Esophagus squamous epithelium (tissue), 5 donors: ENCODE measurements around the gene C8G. TPM values are rescaled to one million over a fixed set of nuclear protein-coding genes. Genes with fewer than 3 reads are reported as not detected.

Source experiments
- DNase-seq: peaks from one replicate; lab custom pipeline; 2025; lab: John Stamatoyannopoulos, UW
- H3K27ac ChIP-seq, 4 donors: fragments of 200-600 bp; sonication (generic); one replicate each; pipeline ENCODE4 v1.5.1; 2016 to 2019; ENCODE audit warnings: mild to moderate bottlenecking in 1 of 4
- H3K27me3 ChIP-seq, 4 donors: fragments of 200-600 bp; sonication (generic); 1 replicate in 3 of 4; 2 replicates in 1 of 4; pipeline versions ENCODE4 v1.5.1 to v1.6.0; 2017 to 2021; ENCODE audit warnings: antibody characterized with exemption in 1 of 4
- H3K36me3 ChIP-seq, 3 donors: fragments of 200-600 bp; sonication (generic); one replicate each; pipeline ENCODE4 v1.5.1; 2016 to 2019
- H3K4me1 ChIP-seq, 3 donors: fragments of 200-600 bp; sonication (generic); one replicate each; pipeline ENCODE4 v1.5.1; 2017 to 2019
- H3K4me3 ChIP-seq, 4 donors: fragments of 200-600 bp; sonication (generic); 1 replicate in 3 of 4; 2 replicates in 1 of 4; pipeline ENCODE4 v1.5.1; 2016 to 2019; ENCODE audit warnings: mild to moderate bottlenecking in 2 of 4, moderate library complexity in 1 of 4
- H3K9me3 ChIP-seq, 3 donors: fragments of 200-600 bp; sonication (generic); one replicate each; pipeline ENCODE4 v1.5.1; 2016 to 2019
- POLR2A ChIP-seq, 4 donors: fragments of 450-650 bp; IDR thresholded peaks; one replicate each; pipeline ENCODE4 v1.6.1; 2017; ENCODE audit warnings: antibody characterized with exemption in 4 of 4, mild to moderate bottlenecking in 4 of 4, moderate library complexity in 3 of 4
- WGBS, 2 donors: methylation state at CpG; one replicate each; pipeline ENCODE4 v1.1.5; 2018; 5-methylcytosine and 5-hydroxymethylcytosine counted together
- intact Hi-C: fragments of 100-400 bp; cut with DNase I; formaldehyde crosslinking; loops from one replicate; pipeline ENCODE4 v1.15.0; 2022
- total RNA-seq, 4 donors: library from RNA; depleted of rRNA; stranded (reverse); fragments of >200 nt; gene quantifications; one replicate each; pipeline ENCODE4 v1.1.0, GENCODE V29; 2016
- TF ChIP-seq, protein P1 (sequence below), 6 experiments: fragments of 450-650 bp in 4 of 6; fragments of 200-600 bp in 2 of 6; sonication (generic) in 2 of 6; IDR thresholded peaks; one replicate each; pipeline ENCODE4 v1.5.1; 2016 to 2019; ENCODE audit warnings: antibody characterized with exemption in 6 of 6, mild to moderate bottlenecking in 4 of 6, moderate library complexity in 4 of 6
- donor health status: DM: yes; HTN: yes; CAD: no.

Gene C8G
- total RNA-seq, 4 donors from 2014 or later: 1.6 TPM; not detected in 3

GRCh38 chr9:136994180-136994887 is 49.3 kb downstream of the C8G start:
- DNase-seq: no peak
- no peak for TF ChIP-seq POLR2A (IDR thresholded peaks at IDR 0.05)
- TF ChIP-seq, protein P1, sequence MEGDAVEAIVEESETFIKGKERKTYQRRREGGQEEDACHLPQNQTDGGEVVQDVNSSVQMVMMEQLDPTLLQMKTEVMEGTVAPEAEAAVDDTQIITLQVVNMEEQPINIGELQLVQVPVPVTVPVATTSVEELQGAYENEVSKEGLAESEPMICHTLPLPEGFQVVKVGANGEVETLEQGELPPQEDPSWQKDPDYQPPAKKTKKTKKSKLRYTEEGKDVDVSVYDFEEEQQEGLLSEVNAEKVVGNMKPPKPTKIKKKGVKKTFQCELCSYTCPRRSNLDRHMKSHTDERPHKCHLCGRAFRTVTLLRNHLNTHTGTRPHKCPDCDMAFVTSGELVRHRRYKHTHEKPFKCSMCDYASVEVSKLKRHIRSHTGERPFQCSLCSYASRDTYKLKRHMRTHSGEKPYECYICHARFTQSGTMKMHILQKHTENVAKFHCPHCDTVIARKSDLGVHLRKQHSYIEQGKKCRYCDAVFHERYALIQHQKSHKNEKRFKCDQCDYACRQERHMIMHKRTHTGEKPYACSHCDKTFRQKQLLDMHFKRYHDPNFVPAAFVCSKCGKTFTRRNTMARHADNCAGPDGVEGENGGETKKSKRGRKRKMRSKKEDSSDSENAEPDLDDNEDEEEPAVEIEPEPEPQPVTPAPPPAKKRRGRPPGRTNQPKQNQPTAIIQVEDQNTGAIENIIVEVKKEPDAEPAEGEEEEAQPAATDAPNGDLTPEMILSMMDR (IDR thresholded peaks at IDR 0.05): no peak
- peak overlapping the region; percentile 49 to 92 (median 80) for H3K27ac ChIP-seq

DNA sequence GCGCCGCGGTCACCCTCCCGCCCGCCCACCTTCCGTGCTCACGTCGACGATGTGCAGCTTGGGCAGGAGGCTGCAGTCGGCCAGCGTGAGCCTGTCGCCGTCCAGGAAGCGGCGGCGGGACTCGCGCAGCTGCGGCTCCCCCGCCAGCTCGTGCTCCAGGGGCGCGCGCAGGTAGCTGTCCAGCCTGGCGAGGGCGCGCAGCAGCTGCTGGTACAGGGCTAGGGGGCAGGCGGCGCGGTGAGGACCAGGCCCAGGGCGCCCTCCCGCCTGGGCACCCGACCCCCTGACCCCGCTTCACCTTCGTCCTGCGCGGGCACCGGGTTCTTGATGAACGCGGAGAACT is 49.8 kb downstream of the C8G start:
- WGBS, 2 donors: no CpG with 5 or more reads among the region's 40 CpGs
- peak overlapping the region in 3 of 4 donors; percentile 77 to 92 (median 83) for H3K27ac ChIP-seq
- no peak for DNase-seq

More at GRCh38 chr9:136994180-136994887, 49.3 kb downstream of the C8G start:
- peaks cover 0 to 4% (median 0%) of the 10 kb centered on the region in 3 donors for H3K9me3 ChIP-seq
- H3K4me3 ChIP-seq: peak overlapping the region; percentile 31 to 75 (median 50)
- intact Hi-C loops: no loop called here
- peaks cover 0 to 16% (median 0%) of the 10 kb centered on the region in 3 donors for H3K36me3 ChIP-seq
- 60% methylated on average over 2 of the region's 54 CpGs; no CpG with 5 or more reads in 1 of the 2 donors for WGBS, 2 donors
- peaks cover 0 to 29% (median 0%) of the 10 kb centered on the region in 4 donors for H3K27me3 ChIP-seq
- H3K4me1 ChIP-seq: peaks cover 51 to 78% (median 55%) of the 10 kb centered on the region in 3 donors

DNA sequence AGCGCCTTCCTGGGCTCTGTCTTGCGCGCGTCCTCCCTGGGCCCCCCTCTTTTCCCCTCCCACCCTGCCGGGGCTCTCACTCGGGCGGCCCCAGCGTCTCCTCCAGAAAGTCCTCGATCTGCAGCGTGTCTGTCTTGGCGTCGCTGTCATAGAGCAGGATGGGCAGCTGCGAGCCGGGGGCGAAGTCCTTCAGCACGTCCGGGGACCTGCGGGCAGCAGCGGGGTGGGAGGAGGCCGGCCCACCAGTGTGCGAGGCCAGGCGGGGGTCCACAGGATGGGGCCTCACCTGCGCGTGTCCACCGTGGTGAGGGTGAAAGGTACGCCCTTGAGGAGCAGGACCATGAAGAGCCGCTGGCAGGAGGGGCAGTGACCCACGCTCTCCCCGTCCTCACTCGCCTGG is 50.3 kb downstream of the C8G start:
- intact Hi-C loops: no loop called here
- 16 to 40% methylated on average over 5 to 8 of the region's 30 CpGs for WGBS, 2 donors
- peaks cover 0 to 4% (median 0%) of the 10 kb centered on the region in 3 donors for H3K9me3 ChIP-seq
- peaks cover 0 to 29% (median 0%) of the 10 kb centered on the region in 4 donors for H3K27me3 ChIP-seq
- H3K36me3 ChIP-seq: peaks cover 0 to 16% (median 0%) of the 10 kb centered on the region in 3 donors
- no peak for DNase-seq
- peak overlapping the region; percentile 66 to 92 (median 80) for H3K27ac ChIP-seq
- TF ChIP-seq POLR2A (IDR thresholded peaks at IDR 0.05): no peak
- TF ChIP-seq, protein P1 (IDR thresholded peaks at IDR 0.05): no peak
- H3K4me3 ChIP-seq: peak overlapping the region; percentile 31 to 75 (median 50)
- peaks cover 51 to 88% (median 55%) of the 10 kb centered on the region in 3 donors for H3K4me1 ChIP-seq

More for the DNA sequence above, 49.8 kb downstream of the C8G start:
- Histone ChIP-seq H3K36me3 (peaks cover 0 to 16% (median 0%) of the 10 kb centered on the region in 3 donors), H3K4me1 (peaks cover 51 to 83% (median 55%) of the 10 kb centered on the region in 3 donors), H3K9me3 (peaks cover 0 to 4% (median 0%) of the 10 kb centered on the region in 3 donors), H3K27me3 (peaks cover 0 to 29% (median 0%) of the 10 kb centered on the region in 4 donors), H3K4me3 (peak overlapping the region; percentile 31 to 75 (median 50))
- no peak for TF ChIP-seq POLR2A (IDR thresholded peaks at IDR 0.05)
- TF ChIP-seq, protein P1 (IDR thresholded peaks at IDR 0.05): no peak
- intact Hi-C loops: no loop called here

GRCh38 chr9:136995772-136996311 is 50.8 kb downstream of the C8G start:
- H3K9me3 ChIP-seq: peaks cover 0 to 2% (median 0%) of the 10 kb centered on the region in 3 donors
- intact Hi-C loops: no loop called here
- peak overlapping the region; percentile 31 to 75 (median 50) for H3K4me3 ChIP-seq
- peak overlapping the region; percentile 66 to 92 (median 80) for H3K27ac ChIP-seq
- no peak for DNase-seq
- H3K36me3 ChIP-seq: peaks cover 0 to 16% (median 0%) of the 10 kb centered on the region in 3 donors
- TF ChIP-seq, protein P1 (IDR thresholded peaks at IDR 0.05): no peak
- no peak for TF ChIP-seq POLR2A (IDR thresholded peaks at IDR 0.05)
- peaks cover 0 to 29% (median 0%) of the 10 kb centered on the region in 4 donors for H3K27me3 ChIP-seq
- H3K4me1 ChIP-seq: peaks cover 51 to 91% (median 55%) of the 10 kb centered on the region in 3 donors
- WGBS, 2 donors: 8 to 17% methylated on average over 2 to 7 of the region's 12 CpGs

Other genes with a start within 250 kb of the C8G start
- gene DIPK1B, start 232.7 kb upstream of the C8G start, total RNA-seq: 1 to 10 TPM in 3 of 4 donors, under 1 TPM in 1; 0.48 to 6.3 (median 1.1) TPM
- gene LCN10, start 202.3 kb upstream of the C8G start, total RNA-seq: 1 to 10 TPM in 3 of 4 donors, under 1 TPM in 1; 0.64 to 3.8 (median 2.2) TPM
- 1 to 10 TPM in 2 of 4 donors, under 1 TPM in 1, not detected in 1; 0.82 to 6.7 (median 2.5) TPM for gene LCN6, start 196.7 kb upstream of the C8G start, total RNA-seq
- not detected for gene LCN8, start 187.0 kb upstream of the C8G start, total RNA-seq
- gene LCN15, start 180.7 kb upstream of the C8G start, total RNA-seq: not detected
- 100 to 1,000 TPM; 109 to 129 (median 123) TPM for gene TMEM141, start 153.9 kb upstream of the C8G start, total RNA-seq
- 1 to 10 TPM in 1 of 4 donors, not detected in 3; 2.1 TPM for gene CCDC183, start 148.9 kb upstream of the C8G start, total RNA-seq
- gene RABL6, start 137.3 kb upstream of the C8G start, total RNA-seq: 10 to 100 TPM; 54.9 to 70.7 (median 61.5) TPM
- gene AJM1, start 102.8 kb upstream of the C8G start, total RNA-seq: 1 to 10 TPM in 2 of 4 donors, under 1 TPM in 2; 0.32 to 2.3 (median 1.0) TPM
- gene PHPT1, start 95.8 kb upstream of the C8G start, total RNA-seq: 10 to 100 TPM; 21.9 to 53.2 (median 42.2) TPM
- 1 to 10 TPM; 1.8 to 2.9 (median 2.7) TPM for gene MAMDC4, start 92.9 kb upstream of the C8G start, total RNA-seq
- 100 to 1,000 TPM; 326 to 456 (median 356) TPM for gene EDF1, start 78.9 kb upstream of the C8G start, total RNA-seq
- 10 to 100 TPM in 3 of 4 donors, 1 to 10 TPM in 1; 8.0 to 20.9 (median 13.2) TPM for gene TRAF2, start 58.7 kb upstream of the C8G start, total RNA-seq
- gene FBXW5, start 505 bp upstream of the C8G start, total RNA-seq: 100 to 1,000 TPM; 146 to 210 (median 163) TPM
- gene LCN12, start 7.0 kb downstream of the C8G start, total RNA-seq: not detected
- gene PTGDS, start 32.3 kb downstream of the C8G start, total RNA-seq: 100 to 1,000 TPM in 1 of 4 donors, 1 to 10 TPM in 3; 1.7 to 208 (median 4.8) TPM
- gene LCNL1, start 37.8 kb downstream of the C8G start, total RNA-seq: under 1 TPM in 1 of 4 donors, not detected in 3; 0.19 TPM
- gene PAXX, start 47.2 kb downstream of the C8G start, total RNA-seq: 10 to 100 TPM; 18.3 to 56.3 (median 49.6) TPM
- gene CLIC3, start 51.3 kb downstream of the C8G start, total RNA-seq: 100 to 1,000 TPM in 3 of 4 donors, 10 to 100 TPM in 1; 94.8 to 442 (median 200) TPM
- 10 to 100 TPM in 2 of 4 donors, 1 to 10 TPM in 2; 3.5 to 14.7 (median 7.6) TPM for gene ABCA2, start 83.0 kb downstream of the C8G start, total RNA-seq
- gene FUT7, start 86.8 kb downstream of the C8G start, total RNA-seq: under 1 TPM in 3 of 4 donors, not detected in 1; 0.13 to 0.38 (median 0.21) TPM
- gene NPDC1, start 100.9 kb downstream of the C8G start, total RNA-seq: 10 to 100 TPM; 11.9 to 45.2 (median 20.3) TPM
- gene ENTPD2, start 108.8 kb downstream of the C8G start, total RNA-seq: 1 to 10 TPM in 2 of 4 donors, under 1 TPM in 2; 0.47 to 1.3 (median 0.86) TPM
- 10 to 100 TPM in 3 of 4 donors, 1 to 10 TPM in 1; 8.2 to 21.2 (median 14.7) TPM for gene SAPCD2, start 125.3 kb downstream of the C8G start, total RNA-seq
- 1 to 10 TPM; 2.2 to 4.7 (median 3.7) TPM for gene UAP1L1, start 132.3 kb downstream of the C8G start, total RNA-seq
- 10 to 100 TPM; 25.6 to 50.9 (median 39.4) TPM for gene MAN1B1, start 141.7 kb downstream of the C8G start, total RNA-seq
- 100 to 1,000 TPM in 1 of 4 donors, 10 to 100 TPM in 3; 41.1 to 109 (median 62.4) TPM for gene DPP7, start 169.5 kb downstream of the C8G start, total RNA-seq
- gene GRIN1, start 193.9 kb downstream of the C8G start, total RNA-seq: under 1 TPM in 1 of 4 donors, not detected in 3; 0.38 TPM
- gene LRRC26, start 224.8 kb downstream of the C8G start, total RNA-seq: 1 to 10 TPM in 1 of 4 donors, under 1 TPM in 2, not detected in 1; 0.82 to 3.7 (median 0.95) TPM
- gene TMEM210, start 226.8 kb downstream of the C8G start, total RNA-seq: not detected
- gene ANAPC2, start 243.3 kb downstream of the C8G start, total RNA-seq: 10 to 100 TPM; 14.0 to 34.1 (median 25.1) TPM
- gene SSNA1, start 243.4 kb downstream of the C8G start, total RNA-seq: 100 to 1,000 TPM in 2 of 4 donors, 10 to 100 TPM in 2; 67.1 to 124 (median 96.7) TPM